GM12878 (cell line): ENCODE data around the gene SCRN2. TPM values are rescaled to one million over a fixed set of nuclear protein-coding genes. Genes with fewer than 3 reads are reported as not detected.

Source experiments
- ATAC-seq: fragments of 200-7000 bp; cut with Tn5 transposase; 3 replicates; pipeline ENCODE4 v1.9.1; 2020; ENCODE audit warnings: mild to moderate bottlenecking, moderate library complexity
- BruUV-seq: library from RNA; stranded (reverse); fragments of 400-500 nt; replicated peaks from 2 replicates; lab custom pipeline; 2021; lab: Mats Ljungman, UMichigan
- CTCF ChIA-PET: fragments of 300-600 bp; sonication (Branson Sonifier 250); formaldehyde crosslinking; extraction: SDS; loops from one replicate; lab custom pipeline; 2021; ENCODE audit warnings: inconsistent platforms; lab: Yijun Ruan, JAX
- POLR2A ChIA-PET: fragments of 350-600 bp; formaldehyde crosslinking; extraction: SDS; loops from one replicate; lab custom pipeline; 2021; ENCODE audit warnings: inconsistent platforms; lab: Charles Lee
- RAD21 ChIA-PET: fragments of 300-600 bp; sonication (Branson Sonifier 250); formaldehyde crosslinking; loops from one replicate; lab custom pipeline; 2023; ENCODE audit warnings: antibody characterized with exemption; ENCODE audit not compliant: unreplicated experiment; lab: Charles Lee
- SMC1A ChIA-PET: fragments of 300-600 bp; sonication (Branson Sonifier 250); formaldehyde crosslinking; loops from one replicate; lab custom pipeline; 2023; ENCODE audit not compliant: unreplicated experiment, uncharacterized antibody; lab: Charles Lee
- DNase-seq: peaks from one replicate; pipeline ENCODE4 v3.0.0-alpha.2; 2011; ENCODE audit warnings: low read depth, low spot score
- FAIRE-seq: peaks from 3 replicates; lab custom pipeline; 2011; peaks lifted over from hg19 to GRCh38; lab: Jason Lieb, UNC
- H2AFZ ChIP-seq: 2 replicates; pipeline ENCODE4 v1.6.0; 2011; ENCODE audit warnings: low read depth, low read length, control low read depth; ENCODE audit not compliant: control insufficient read depth
- H3K27ac ChIP-seq: 2 replicates; pipeline ENCODE4 v1.5.1; 2011; ENCODE audit warnings: control low read depth; ENCODE audit not compliant: control insufficient read depth, insufficient read depth
- H3K27me3 ChIP-seq, 2 experiments: replicated peaks in 1 of 2; 2 replicates each; pipeline versions ENCODE4 v1.6.0 to v1.6.1; 2011; ENCODE audit warnings: low read length in 1 of 2; ENCODE audit not compliant: control insufficient read depth in 2 of 2, insufficient read depth in 2 of 2
- H3K36me3 ChIP-seq, 2 experiments: 2 replicates each; pipeline ENCODE4 v1.5.1; 2011; ENCODE audit warnings: low read length in 1 of 2; ENCODE audit not compliant: control insufficient read depth in 2 of 2, insufficient read depth in 2 of 2
- H3K4me1 ChIP-seq: 2 replicates; pipeline ENCODE4 v1.6.1; 2011; ENCODE audit warnings: mild to moderate bottlenecking, low read length, moderate library complexity, mixed read lengths; ENCODE audit not compliant: control insufficient read depth, insufficient read depth
- H3K4me2 ChIP-seq: 2 replicates; pipeline ENCODE4 v1.6.0; 2011; ENCODE audit warnings: control low read depth; ENCODE audit not compliant: control insufficient read depth, insufficient read depth
- H3K4me3 ChIP-seq: fragments of 200-600 bp; sonication (generic); 2 replicates; pipeline ENCODE4 v1.5.1; 2016
- H3K79me2 ChIP-seq: 2 replicates; pipeline ENCODE4 v1.6.0; 2011; ENCODE audit warnings: low read length; ENCODE audit not compliant: control insufficient read depth, insufficient read depth
- H3K9ac ChIP-seq: 2 replicates; pipeline ENCODE4 v1.8.0; 2011; ENCODE audit warnings: low read length, control low read depth, mixed read lengths; ENCODE audit not compliant: control insufficient read depth, insufficient read depth
- H3K9me3 ChIP-seq: replicated peaks from 3 replicates; pipeline ENCODE4 v1.5.1; 2011; ENCODE audit warnings: mild to moderate bottlenecking, low read length; ENCODE audit not compliant: control insufficient read depth, insufficient read depth
- H4K20me1 ChIP-seq: 2 replicates; pipeline ENCODE4 v1.6.0; 2011; ENCODE audit not compliant: control insufficient read depth, insufficient read depth
- HDAC2 ChIP-seq: fragments of 200-600 bp; sonication (generic); IDR thresholded peaks from 2 replicates; pipeline ENCODE4 v1.6.1; 2017
- HDGF ChIP-seq: fragments of 450-650 bp; IDR thresholded peaks from 2 replicates; pipeline ENCODE4 v1.6.1; 2016; ENCODE audit warnings: antibody characterized with exemption
- MEF2A ChIP-seq: IDR thresholded peaks from 2 replicates; pipeline ENCODE4 v1.6.1; 2011; ENCODE audit warnings: low read depth, mild to moderate bottlenecking, low read length, moderate library complexity; ENCODE audit not compliant: insufficient read depth
- NFIC ChIP-seq: IDR thresholded peaks from 2 replicates; pipeline ENCODE4 v1.6.1; 2012; ENCODE audit warnings: low read depth, mild to moderate bottlenecking, inconsistent platforms, low read length, moderate library complexity
- POLR2A ChIP-seq: IDR thresholded peaks from 2 replicates; pipeline ENCODE4 v1.6.1; 2011; ENCODE audit warnings: low read depth, mild to moderate bottlenecking, low read length
- SP1 ChIP-seq: IDR thresholded peaks from one replicate; pipeline ENCODE4 v1.6.1; 2011; ENCODE audit warnings: low read depth, low read length
- WRNIP1 ChIP-seq: IDR thresholded peaks from 2 replicates; pipeline ENCODE4 v1.6.1; 2011; ENCODE audit warnings: low read depth, low read length, improper control_type of control experiment, borderline replicate concordance
- WGBS: methylation state at CpG from one replicate; pipeline ENCODE4 v1.1.6; 2016; ENCODE audit warnings: low lambda C conversion rate; ENCODE audit not compliant: insufficient replicate concordance, insufficient coverage; ENCODE audit errors: missing lambda C conversion rate; 5-methylcytosine and 5-hydroxymethylcytosine counted together
- in situ Hi-C: fragments of 300-500 bp; cut with MboI; formaldehyde crosslinking; loops from 9 replicates; pipeline ENCODE4 v1.14.3; 2018; ENCODE audit warnings: mixed read lengths
- intact Hi-C: fragments of 100-400 bp; cut with micrococcal nuclease; formaldehyde crosslinking; loops from one replicate; pipeline ENCODE4 v1.14.2; 2022; ENCODE audit not compliant: unreplicated experiment
- polyA plus RNA-seq, 11 experiments: library from polyadenylated mRNA; depleted of rRNA in 4 of 11; unstranded in 6 of 11; stranded (reverse) in 5 of 11; fragments of >200 nt; fragmentation: Nextera tagmentation in 4 of 11; fragmentation: Illumina TruSeq in 1 of 11; extraction: Ambion mirVana in 4 of 11; extraction: Trizol in 1 of 11; gene quantifications; 1 replicate in 1 of 11; 2 replicates in 10 of 11; pipeline versions ENCODE4 v1.2.1 to v1.2.3, GENCODE V29; 2011 to 2016; ENCODE audit warnings: inconsistent platforms in 2 of 11, missing spikeins in 2 of 11, low read depth in 1 of 11
- total RNA-seq, 4 experiments: library from RNA; depleted of rRNA in 3 of 4; stranded (reverse); fragments of >200 nt in 3 of 4; fragmentation: Illumina TruSeq in 1 of 4; extraction: Trizol in 1 of 4; gene quantifications; 2 replicates each; pipeline versions ENCODE4 v1.2.1 to v1.2.3, GENCODE V29; 2013 to 2021
- TF ChIP-seq, protein P1 (sequence below): fragments of 450-650 bp; IDR thresholded peaks from 2 replicates; pipeline ENCODE4 v1.6.1; 2018; ENCODE audit warnings: borderline replicate concordance, mild to moderate bottlenecking; ENCODE audit not compliant: partially characterized antibody
- TF ChIP-seq, protein P2 (sequence below): fragments of 150-350 bp; IDR thresholded peaks from 2 replicates; pipeline ENCODE4 v1.6.1; 2014; ENCODE audit warnings: mild to moderate bottlenecking, low read depth, low read length
- TF ChIP-seq, protein P3 (sequence below): fragments of 450-650 bp; formaldehyde crosslinking; IDR thresholded peaks from 2 replicates; pipeline ENCODE4 v1.5.0; 2022; ENCODE audit warnings: mild to moderate bottlenecking, missing genetic modification characterization
- TF ChIP-seq, protein P4 (sequence below): IDR thresholded peaks from 2 replicates; pipeline ENCODE4 v1.6.1; 2012; ENCODE audit warnings: low read depth, low read length, improper control_type of control experiment
- TF ChIP-seq, protein P5 (sequence below): fragments of 450-650 bp; conservative IDR thresholded peaks from 2 replicates; pipeline ENCODE4 v1.6.1; 2017; ENCODE audit warnings: mild to moderate bottlenecking, moderate library complexity

Gene SCRN2
- total and polyA plus RNA-seq, 10 of the 15 experiments (the other 5 are each of a cell fraction or from before 2014, with no cell fraction given), result 0.34 to 33.3 (median 20.1) TPM

DNA sequence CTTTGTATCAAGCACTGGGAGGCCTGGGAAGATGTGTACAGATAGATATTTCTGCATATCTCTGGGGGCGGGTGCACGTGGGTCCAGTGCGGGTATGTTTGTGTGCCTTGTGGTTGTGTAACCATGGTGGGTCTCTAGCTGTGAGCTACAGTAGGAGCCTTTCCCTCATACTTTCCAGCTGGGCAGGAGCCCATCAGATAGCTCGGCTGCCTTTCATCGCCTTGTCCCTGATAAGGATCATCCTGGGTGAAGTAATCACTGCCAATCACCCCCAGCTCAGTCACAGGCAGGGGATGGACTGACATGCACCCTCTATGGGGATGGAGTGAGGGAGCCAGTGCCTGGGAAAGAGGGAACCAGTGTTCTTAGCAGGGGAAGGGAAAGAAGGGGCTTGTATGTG is 3.2 kb upstream of the SCRN2 start (continued):
- TF ChIP-seq, protein P1, sequence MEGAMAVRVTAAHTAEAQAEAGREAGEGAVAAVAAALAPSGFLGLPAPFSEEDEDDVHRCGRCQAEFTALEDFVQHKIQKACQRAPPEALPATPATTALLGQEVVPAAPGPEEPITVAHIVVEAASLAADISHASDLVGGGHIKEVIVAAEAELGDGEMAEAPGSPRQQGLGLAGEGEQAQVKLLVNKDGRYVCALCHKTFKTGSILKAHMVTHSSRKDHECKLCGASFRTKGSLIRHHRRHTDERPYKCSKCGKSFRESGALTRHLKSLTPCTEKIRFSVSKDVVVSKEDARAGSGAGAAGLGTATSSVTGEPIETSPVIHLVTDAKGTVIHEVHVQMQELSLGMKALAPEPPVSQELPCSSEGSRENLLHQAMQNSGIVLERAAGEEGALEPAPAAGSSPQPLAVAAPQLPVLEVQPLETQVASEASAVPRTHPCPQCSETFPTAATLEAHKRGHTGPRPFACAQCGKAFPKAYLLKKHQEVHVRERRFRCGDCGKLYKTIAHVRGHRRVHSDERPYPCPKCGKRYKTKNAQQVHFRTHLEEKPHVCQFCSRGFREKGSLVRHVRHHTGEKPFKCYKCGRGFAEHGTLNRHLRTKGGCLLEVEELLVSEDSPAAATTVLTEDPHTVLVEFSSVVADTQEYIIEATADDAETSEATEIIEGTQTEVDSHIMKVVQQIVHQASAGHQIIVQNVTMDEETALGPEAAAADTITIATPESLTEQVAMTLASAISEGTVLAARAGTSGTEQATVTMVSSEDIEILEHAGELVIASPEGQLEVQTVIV, result no peak
- TF ChIP-seq, protein P2, sequence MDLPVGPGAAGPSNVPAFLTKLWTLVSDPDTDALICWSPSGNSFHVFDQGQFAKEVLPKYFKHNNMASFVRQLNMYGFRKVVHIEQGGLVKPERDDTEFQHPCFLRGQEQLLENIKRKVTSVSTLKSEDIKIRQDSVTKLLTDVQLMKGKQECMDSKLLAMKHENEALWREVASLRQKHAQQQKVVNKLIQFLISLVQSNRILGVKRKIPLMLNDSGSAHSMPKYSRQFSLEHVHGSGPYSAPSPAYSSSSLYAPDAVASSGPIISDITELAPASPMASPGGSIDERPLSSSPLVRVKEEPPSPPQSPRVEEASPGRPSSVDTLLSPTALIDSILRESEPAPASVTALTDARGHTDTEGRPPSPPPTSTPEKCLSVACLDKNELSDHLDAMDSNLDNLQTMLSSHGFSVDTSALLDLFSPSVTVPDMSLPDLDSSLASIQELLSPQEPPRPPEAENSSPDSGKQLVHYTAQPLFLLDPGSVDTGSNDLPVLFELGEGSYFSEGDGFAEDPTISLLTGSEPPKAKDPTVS, result no peak

DNA sequence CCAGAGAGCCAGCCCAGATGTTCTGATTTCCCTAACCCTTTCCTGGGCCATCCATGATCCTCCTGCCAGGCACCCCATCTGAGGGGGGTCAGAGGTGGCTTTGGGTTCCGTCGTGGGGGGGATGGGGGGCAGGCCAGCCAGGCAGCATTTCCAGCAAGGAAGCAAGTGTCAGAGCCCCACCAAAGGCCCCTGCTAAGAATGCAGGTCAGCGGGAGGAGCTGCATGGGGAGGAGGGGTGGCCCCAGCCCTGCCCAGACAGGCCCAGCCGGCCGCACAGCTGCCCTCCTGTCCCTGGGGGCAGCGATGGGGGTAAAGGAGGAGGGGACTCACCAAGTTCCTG is 2.3 kb upstream of the SCRN2 start:
- Histone ChIP-seq H3K4me2 (peak overlapping the region; percentile 24; the same call in 1 of the 2 replicates), H3K4me1 (peaks cover 22% of the 10 kb centered on the region), H3K27me3 (peaks cover 4 to 6% of the 10 kb centered on the region in 2 experiments), H3K79me2 (no peaks in the 10 kb centered on the region), H3K4me3 (no peak overlapping the region), H3K9me3 (no peaks in the 10 kb centered on the region), H3K36me3 (no peaks in the 10 kb centered on the region), H3K27ac (no peak overlapping the region), H4K20me1 (no peaks in the 10 kb centered on the region), H2AFZ (no peak overlapping the region; the same call in 1 of the 2 replicates), H3K9ac (no peak overlapping the region)
- in situ Hi-C loops (loop anchor here (5.0 to 10.0 kb wide), 3 partner anchors 49 to 781 kb away; partner anchors contain the start of gene HOXB9), intact Hi-C loops (no loop called here)
- 65% methylated on average over 6 of the region's 6 CpGs for WGBS
- ChIA-PET CTCF (interaction anchor here (0.6 to 12.4 kb wide), 15 partner anchors 9 to 174 kb away, joined by 3 to 502 read pairs (median 11); partner anchors contain the start of genes CDK5RAP3, LRRC46, MRPL10 and OSBPL7), POLR2A (interaction anchor here (1.2 to 1.7 kb wide), 5 partner anchors 12 to 127 kb away, joined by 5 to 6 read pairs (median 6); partner anchors contain the start of genes CDK5RAP3, LRRC46, MRPL10 and SP2), SMC1A (interaction anchor here (1.0 to 13.1 kb wide), 13 partner anchors 8 to 177 kb away, joined by 3 to 231 read pairs (median 4); partner anchors contain the start of genes CDK5RAP3, LRRC46, MRPL10 and PNPO), RAD21 (interaction anchor here (0.9 to 7.7 kb wide), 10 partner anchors 11 to 175 kb away, joined by 3 to 206 read pairs (median 8); partner anchors contain the start of genes CDK5RAP3 and SP2)
- no TSS peak for BruUV-seq
- FAIRE-seq (no peak), ATAC-seq (no peak), DNase-seq (no peak)
- TF ChIP-seq POLR2A (no peak), NFIC (no peak), WRNIP1 (no peak), HDGF (no peak), HDAC2 (no peak), MEF2A (no peak), SP1 (no peak)
- TF ChIP-seq, protein P3, sequence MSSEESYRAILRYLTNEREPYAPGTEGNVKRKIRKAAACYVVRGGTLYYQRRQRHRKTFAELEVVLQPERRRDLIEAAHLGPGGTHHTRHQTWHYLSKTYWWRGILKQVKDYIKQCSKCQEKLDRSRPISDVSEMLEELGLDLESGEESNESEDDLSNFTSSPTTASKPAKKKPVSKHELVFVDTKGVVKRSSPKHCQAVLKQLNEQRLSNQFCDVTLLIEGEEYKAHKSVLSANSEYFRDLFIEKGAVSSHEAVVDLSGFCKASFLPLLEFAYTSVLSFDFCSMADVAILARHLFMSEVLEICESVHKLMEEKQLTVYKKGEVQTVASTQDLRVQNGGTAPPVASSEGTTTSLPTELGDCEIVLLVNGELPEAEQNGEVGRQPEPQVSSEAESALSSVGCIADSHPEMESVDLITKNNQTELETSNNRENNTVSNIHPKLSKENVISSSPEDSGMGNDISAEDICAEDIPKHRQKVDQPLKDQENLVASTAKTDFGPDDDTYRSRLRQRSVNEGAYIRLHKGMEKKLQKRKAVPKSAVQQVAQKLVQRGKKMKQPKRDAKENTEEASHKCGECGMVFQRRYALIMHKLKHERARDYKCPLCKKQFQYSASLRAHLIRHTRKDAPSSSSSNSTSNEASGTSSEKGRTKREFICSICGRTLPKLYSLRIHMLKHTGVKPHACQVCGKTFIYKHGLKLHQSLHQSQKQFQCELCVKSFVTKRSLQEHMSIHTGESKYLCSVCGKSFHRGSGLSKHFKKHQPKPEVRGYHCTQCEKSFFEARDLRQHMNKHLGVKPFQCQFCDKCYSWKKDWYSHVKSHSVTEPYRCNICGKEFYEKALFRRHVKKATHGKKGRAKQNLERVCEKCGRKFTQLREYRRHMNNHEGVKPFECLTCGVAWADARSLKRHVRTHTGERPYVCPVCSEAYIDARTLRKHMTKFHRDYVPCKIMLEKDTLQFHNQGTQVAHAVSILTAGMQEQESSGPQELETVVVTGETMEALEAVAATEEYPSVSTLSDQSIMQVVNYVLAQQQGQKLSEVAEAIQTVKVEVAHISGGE (CRISPR knock-in tag), result no peak
- TF ChIP-seq, protein P4, sequence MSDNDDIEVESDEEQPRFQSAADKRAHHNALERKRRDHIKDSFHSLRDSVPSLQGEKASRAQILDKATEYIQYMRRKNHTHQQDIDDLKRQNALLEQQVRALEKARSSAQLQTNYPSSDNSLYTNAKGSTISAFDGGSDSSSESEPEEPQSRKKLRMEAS, result no peak
- TF ChIP-seq, protein P5, sequence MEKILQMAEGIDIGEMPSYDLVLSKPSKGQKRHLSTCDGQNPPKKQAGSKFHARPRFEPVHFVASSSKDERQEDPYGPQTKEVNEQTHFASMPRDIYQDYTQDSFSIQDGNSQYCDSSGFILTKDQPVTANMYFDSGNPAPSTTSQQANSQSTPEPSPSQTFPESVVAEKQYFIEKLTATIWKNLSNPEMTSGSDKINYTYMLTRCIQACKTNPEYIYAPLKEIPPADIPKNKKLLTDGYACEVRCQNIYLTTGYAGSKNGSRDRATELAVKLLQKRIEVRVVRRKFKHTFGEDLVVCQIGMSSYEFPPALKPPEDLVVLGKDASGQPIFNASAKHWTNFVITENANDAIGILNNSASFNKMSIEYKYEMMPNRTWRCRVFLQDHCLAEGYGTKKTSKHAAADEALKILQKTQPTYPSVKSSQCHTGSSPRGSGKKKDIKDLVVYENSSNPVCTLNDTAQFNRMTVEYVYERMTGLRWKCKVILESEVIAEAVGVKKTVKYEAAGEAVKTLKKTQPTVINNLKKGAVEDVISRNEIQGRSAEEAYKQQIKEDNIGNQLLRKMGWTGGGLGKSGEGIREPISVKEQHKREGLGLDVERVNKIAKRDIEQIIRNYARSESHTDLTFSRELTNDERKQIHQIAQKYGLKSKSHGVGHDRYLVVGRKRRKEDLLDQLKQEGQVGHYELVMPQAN, result no peak
